Activated T-helper 9 cell treated with anti-CD3 and anti-CD28 coated beads, Interleukin-2, amount 50 U/mL, for 16 hours (primary cell): Measurements from ENCODE around the gene DDIT4.
"Not testable (repeated sequence)": the region's sequence is repeated elsewhere in the genome, so short reads cannot be mapped to it uniquely, and the experiment has no call there.

Experiments used
- DNase-seq: peaks from one replicate; pipeline ENCODE4 v3.0.0-alpha.2; 2020; ENCODE audit warnings: low read depth

Gene DDIT4

DNA sequence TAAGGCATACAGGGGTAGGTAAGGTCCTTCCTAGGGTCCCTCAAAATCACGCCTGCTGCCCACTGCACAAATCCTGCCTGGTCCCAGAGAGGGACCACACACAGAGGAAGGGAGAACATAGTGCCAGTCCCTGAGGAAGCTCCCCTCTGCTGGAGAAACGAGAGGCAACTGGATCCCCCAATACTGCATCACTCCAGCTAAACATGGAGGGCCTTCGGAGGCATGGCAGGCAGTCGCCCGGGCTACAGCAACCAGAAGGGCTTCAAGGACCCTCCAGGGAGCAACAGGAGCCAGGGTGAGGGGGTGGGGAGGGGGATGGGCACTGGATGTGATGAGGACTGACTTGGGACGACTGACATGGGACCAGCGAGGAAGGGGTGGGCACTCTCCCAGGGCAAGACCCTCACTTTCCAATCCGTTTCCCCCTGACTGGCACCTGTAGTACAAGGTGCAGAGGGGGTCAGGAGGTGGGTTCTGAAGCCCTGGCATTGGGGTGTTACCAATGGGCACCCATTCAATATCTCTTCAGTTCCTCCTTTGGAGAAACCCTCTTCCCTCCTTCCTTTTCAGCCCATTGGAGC lies 21.7 kb downstream of the DDIT4 start:
- DNase-seq = no peak

DNA sequence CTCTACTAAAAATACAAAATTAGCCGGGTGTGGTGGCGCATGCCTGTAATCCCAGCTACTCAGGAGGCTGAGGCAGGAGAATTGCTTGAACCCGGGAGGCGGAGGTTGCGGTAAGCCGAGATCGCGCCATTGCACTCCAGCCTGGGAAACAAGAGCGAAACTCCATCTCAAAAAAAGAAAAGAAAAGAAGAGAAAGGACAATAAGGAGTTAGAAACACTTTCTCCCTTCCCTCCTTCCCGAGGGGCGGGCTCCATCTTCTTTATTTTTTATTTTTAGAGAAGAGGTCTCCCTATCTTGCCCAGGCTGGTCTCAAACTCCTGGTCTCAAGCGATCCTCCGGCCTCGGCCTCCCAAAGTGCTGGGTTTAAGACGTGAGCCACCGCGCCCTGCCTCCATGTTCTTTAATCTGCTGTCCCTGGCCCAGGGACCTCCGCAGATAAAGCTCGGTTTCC lies 23.1 kb downstream of the DDIT4 start:
- DNase-seq = not testable (repeated sequence)

DNA sequence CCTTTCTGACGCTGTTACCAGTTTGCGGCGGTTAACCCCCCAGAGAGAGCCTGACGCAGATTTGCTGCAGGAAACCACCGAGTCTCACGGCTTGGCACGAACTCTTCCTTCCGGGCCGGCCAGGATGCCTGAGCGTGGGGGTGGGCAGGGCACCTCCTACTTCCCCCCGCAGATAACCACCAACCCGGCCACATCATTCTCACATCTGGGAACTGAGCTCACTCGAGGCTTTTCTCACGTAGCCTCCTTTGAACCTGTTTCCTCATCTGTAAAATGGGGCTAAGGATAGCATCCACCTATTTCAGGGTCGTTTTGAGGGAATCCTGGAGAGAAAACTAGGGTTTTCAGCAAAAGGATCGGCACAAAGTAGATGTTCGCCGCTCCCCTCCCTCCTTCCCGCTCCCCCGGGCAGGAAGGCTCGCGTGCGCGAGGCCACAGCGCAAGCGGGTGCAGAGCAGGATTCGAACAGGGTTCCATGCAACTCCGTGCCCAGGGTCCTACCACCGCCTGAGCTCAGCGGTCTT lies 23.6 kb downstream of the DDIT4 start:
- DNase-seq = peak; percentile 94

DNA sequence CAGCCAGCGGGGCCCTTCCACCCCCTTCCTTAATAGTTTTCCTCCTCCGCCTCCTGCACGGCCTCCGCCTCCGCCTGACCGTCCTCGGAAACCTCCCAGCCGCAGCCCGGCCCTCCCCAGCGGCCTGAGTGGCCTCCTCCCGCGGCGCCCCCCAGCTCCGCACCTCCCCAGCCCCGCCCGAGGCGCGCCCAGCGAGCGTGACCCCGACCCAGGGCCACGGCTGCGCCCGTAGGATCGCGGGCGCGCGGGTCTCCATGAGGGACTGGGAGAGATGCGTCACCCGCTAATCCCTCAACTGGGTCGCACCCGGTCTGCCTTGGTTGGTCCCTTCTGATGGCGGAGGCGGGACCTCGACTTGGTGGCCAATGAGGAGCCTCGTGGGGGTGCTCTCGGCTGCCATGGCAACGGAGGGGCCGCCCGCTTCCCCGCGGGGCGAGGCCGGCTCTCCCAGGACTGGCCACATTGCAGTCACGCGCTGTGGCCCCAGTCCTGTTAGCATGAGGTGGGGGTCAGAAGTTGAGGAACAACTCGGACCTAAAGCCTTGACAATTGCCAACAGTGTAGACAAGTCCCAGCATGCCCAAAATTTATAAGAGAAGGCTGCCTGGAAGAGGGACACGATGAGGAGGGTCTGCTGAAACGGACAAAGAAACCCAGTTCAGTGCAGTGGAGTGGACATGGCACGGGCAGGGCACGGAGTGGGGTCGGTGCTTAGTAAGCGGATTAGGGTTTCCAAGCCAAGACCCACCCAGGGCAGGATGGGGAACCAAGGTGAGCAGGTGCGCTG lies 24.3 kb downstream of the DDIT4 start:
- DNase-seq = peak; percentile 88

DNA sequence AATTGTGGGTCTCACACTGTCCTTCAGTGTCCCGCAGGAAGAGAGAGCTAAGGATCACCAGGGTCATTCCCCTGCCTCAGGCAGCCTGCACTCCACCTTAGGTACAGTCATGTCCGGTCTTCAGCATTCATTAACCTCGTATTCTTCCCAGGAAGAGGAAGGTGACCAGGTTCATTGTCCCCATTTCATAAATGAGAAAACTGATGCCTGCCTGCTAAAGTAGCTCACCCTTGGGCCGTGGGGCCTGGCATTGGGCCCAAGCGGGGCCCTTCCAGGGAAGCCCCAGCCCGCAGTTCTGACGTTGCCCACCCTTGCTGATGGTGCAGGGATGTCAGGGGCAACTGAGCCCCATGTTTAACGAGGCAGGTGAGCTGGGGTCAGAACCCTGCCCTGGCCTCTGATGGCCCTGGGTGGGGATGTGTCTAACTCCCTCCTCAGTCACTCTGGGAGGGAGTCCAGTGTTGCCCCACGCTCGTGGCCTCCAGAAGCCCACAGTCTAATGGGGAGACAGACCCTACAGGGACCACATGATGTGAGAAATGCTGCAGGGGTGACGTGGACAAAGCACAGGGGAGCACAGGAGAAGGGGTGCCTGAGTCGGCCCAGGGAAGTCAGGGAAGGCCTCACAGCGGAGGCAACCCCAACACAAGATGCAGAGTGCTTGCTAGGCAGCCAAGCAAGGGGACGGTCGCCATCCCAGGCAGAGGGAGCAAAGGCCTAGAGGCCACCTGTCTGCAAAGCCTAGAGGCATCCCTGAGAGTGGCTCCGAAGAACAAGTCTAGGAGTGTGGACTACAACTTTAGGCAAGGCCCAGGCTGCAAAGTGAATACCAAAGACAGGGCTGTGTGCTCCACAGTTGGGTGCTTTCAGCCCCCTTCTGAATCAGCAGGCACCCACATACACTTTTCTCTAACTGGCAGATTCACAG lies 25.1 kb downstream of the DDIT4 start:
- DNase-seq = no peak

DNA sequence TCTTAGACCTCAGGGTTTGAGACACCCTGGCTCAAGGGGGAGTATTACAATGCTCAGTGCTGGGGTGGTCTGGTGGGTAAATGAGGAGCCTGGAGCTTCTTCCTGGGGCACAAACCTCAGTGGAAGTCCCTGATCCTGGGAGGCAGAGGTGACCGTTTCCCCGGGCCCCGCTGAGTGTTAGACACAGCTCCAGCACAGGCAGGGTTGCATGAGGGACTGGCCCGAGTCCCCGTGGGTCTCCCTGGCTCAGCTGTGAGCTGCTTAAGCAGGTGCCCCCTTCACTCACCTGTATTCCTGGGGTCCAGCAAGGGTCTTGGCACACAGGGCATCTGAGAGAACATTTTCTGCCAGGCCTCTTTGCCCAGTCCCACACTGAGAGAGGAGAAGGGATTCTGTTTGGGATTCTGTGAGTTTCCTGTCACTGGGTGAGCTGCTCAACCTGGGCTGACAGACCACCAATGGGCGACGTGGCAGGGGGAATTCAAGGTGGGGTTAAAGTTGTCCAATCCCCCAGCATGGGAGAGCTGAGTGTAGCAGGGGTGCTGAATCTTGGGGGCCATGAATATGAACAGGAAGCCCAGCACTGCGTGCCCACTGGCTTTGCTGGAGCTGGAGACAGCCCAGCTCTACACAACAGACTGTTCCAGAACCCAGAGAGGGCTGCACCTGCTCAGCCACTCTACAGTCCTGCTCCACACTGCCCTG lies 29.9 kb downstream of the DDIT4 start:
- DNase-seq = no peak

DNA sequence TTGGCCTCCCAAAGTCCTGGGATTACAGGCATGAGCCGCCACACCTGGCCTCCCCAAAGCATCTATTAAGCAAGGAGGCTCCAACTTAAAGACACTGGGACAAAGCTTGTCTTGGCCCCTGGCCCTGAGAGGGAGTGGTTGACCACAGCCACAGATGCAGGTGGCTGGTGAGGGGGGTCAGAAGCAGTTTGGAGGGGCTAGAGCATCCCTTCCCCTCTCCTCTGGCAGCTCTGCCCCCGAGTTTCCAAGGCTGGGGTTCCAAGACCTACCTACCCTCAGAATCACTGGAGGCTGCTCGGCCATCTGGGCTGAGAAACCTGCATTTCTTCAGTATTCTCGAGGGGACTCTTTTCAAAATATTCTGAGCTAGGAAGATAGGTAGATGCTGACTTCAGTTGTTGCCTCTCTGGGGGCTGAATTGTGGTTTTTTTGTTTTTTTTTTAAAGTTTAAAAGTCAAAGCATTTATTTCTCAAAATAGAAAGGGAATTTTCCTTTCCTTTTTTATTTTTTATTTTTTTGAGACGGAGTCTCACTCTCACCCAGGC lies 32.6 kb downstream of the DDIT4 start:
- DNase-seq = no peak

DNA sequence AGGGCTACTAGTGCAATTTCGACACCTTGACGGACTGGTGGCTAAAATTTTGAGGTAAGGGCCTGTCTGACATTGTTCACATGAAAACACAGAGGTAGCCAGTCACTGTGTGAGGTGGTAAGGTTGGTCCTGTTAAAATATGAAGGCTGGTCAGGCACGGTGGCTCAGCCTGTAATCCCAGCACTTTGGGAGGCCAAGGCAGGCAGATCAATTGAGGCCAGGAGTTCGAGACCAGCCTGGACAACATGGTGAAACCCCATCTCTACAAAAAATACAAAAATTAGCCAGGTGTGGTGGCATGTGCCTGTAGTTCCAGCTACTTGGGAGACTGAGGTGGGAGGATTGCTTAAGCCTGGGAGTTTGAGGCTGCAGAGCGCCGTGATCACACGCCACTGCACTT lies 34.0 kb downstream of the DDIT4 start:
- not testable (repeated sequence) for DNase-seq

DNA sequence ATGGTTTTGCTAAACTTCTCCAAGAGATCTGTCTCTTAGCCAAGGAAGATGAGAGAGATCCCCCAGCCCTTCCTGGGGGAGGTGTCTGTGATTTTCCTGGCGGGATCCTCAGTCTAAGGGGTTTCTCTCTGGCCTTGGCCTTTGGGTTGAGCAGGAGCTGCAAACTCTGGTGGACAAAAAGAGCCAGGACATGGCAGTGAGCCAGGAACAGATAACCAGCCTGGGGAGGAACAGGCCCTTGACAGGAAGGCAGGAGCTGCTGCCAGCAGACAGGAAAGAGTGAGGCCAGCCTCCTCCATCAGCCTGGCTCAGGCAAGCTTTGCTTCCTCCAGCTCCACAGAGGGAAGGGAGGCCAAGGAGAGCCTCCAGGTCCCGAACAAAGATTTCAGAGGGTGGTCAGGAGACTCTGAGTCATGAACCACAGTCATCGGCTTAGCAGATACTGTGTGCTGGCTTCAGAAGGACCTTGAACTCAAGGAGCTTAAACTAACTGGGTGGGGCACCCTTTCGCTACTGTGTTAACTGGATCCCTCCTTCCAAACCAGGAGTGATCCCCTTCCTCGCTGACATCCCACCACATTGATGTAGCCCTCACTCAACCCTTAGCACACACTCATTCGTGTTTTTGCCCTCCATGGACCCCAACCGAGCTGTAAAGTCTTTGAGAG lies 34.7 kb downstream of the DDIT4 start:
- no peak for DNase-seq

DNA sequence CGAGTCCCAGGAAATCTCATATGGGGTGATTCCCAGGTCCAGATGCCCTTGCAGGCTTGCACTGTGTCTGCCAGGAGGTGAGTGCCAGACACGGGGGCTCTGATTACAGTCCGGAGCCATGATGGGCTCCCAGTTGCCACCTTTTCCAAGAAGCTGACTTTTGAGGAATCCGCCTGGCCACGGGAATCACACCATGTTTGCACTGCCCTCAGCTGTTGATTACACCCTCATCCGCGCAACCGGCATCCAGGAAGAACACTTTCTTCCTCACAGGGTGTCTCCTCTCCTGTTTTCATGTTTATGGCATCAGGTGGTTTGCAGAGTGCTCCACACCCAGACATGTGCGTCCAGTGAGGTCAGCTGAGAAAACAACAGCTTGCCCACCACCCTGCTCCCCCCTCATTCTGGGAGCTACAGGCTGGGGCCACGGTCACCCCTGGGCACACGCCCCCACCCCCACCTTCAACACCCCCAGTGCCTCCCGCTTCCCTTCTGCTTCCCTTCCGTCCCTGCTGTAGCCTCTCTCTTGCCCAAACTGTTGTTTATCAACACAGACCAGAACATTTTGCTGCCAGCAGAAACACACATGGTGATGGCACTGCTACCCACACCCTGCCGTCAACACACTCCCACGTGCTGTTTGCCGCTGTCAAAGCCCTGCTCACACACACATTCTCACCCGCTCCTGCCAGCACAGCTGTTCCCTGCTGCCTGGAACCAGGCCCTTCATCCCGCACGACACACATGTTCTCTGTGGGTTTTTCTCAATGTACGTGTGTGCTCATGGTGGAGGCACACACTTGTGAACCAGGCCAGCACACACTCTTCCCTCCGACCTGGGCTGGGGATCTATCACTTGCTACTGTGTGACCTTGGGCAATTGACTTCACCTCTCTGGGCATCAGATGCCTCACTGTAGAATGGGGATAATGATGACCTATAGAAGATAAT lies 35.8 kb downstream of the DDIT4 start:
- DNase-seq = no peak

DNA sequence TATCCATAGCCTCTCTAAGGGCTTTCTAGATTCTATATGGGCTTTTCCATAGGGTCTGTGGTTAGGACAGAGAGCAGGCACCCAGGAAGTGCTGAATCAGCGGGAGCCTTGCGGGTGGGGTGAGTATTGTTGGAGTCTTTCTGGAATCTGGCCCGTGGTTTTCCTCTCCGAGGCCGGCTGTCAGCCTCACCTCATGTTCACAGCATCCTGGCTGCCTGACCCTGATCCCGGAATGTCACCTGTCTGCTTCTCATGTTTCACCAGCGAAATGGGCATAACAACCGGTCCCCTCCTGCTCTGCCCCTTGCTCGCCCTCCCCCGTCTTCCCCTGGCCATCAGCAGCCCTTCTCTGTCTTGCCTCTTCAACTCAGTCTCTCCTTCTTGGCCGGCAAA lies 36.5 kb downstream of the DDIT4 start:
- no peak for DNase-seq

DNA sequence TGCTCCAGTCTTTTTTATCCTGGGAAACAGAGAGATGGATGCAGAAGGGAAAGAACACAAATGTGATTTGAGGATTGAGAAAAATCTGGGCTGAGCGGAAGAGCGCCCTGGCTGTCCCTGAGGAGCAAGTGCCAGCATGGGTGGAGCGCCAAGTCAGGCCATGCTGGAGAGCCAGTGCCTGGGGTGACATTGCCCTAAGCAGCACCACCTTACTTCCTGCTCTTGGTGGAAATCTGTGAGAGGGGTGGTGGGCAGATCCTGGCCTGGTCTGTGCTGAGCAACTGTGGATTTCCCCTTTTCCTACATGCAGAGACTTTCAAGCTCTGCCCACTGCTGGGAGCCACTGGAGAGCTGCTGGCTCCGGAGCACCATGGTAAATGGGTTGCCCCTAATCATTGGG lies 36.9 kb downstream of the DDIT4 start:
- no peak for DNase-seq

DNA sequence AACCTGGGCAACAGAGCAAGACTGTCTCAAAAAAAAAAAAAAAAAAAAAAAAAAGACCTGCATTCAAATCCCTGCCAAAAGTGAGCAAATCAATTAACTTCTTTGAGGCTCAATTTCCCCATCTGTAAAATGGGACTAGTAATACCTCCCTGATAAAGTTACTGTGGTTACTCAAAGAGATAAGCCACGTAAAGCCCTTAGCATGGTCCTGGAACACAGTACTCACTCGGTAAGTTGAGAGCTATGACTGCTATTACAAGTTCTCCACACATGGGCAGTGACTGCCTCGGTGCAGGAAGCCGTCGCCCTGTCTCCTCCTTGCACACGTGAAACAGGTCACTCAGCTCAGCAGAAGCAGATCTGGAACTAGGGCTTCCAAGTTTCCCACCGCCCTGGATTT lies 37.9 kb downstream of the DDIT4 start:
- DNase-seq = no peak

DNA sequence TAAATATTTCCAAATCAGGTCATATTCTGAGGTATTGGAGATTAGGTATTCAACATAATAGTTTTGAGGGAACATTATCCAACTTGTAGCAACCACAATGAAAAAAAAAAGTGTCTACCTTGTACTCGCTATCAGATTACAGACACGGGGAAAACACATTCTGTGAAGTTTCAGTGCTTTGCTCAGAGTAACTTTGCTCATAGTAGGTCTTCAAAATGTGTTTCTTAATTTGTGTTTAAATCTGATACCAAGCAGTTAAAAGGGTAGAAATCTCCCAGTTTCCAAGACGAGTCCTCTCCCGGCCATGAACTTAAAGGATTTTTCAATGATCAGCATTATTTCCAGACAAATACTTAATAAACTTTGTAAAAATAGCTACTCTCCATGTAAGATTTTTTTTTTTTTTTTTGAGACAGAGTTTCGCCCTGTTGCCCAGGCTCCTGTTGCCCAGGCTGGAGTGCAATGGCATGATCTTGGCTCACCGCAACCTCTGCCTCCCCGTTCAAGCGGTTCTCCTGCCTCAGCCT lies 39.2 kb downstream of the DDIT4 start:
- DNase-seq = no peak

DNA sequence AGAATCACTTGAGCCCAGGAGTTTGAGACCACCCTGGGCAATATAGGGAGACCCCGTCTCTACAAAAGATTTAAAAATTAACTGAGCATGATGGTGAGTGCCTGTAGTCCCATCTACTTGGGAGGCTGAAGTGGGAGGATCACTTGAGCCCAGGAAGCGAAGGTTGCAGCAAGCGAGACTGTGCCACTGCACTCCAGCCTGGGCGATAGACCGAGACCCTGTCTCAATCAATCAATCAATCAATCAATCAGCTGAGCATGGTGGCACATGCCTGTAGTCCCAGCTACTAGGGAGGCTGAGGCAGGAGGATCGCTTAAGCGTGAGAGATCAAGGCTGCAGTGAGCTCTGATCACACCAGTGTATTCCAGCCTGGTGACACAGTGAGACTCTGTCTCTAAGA lies 40.5 kb downstream of the DDIT4 start:
- DNase-seq = no peak

DNA sequence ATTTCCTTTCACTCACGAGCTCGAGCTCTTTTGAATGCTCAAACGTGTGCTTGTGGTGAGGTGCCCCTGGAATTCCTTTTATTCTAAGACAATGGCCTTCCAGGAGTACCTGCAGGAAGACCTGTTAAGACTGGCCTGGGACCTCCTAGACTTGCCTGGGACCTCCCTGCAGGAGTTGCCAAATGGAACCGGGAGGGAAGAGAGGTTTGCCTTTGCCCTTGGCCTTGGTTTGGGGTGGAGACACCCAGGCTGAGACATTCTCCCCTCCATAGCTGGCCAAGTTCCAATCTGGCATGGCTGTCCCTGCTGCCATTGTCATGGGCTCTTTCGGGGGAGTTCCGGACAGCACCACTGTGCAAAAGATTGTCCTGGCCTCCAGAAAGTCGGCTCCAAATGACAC lies 41.3 kb downstream of the DDIT4 start:
- DNase-seq = no peak

DNA sequence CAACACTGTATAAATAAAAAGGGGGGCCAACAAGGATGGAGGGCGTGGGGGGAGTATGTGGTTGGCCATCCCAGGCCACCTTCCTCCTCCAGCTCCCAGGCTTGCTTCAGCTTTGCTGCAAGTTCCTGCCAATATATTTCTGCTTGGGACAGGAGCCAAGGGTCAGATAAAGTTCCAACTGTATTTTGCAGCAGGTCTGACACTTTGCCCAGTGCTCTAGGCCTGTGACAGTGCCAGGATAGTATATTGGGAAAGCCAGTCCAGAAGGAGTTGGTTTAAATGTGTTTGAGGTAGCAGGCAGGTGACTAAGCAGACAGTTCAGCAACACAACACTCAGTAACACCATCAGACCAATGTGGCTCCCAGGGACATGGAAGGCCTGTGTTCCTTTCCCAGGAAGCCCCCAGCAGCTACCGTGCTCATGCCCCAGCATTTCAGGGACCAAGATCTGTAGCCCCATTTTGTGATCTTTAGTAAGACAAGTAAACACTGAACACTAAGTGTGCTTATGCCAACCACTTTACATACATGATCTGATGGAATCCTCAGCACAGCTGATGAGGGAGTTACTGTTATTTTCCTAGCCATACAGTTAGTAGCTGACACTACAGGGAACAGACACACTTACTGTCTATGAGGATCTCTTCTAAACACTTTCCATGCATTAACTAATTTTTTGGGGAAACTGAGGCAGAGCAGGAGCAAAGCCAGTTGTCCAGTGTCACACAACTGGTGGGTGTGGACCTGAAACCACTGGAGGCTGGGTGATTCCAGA lies 42.1 kb downstream of the DDIT4 start:
- no peak for DNase-seq

DNA sequence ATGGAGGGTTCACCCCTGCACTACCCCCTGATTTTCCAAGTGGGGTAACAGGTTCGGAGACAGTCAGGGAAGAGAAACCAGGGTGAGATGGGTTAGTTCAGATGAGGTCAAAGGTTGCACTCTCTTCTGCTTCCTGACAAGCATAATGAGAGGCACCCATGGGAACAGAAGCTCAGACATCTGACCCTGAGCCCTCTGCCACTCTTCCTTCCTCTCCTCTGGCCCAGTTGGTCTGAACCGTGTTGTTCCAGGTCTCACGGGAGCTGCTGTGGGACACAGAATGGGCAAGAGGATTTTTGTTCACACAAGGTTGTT lies 42.6 kb downstream of the DDIT4 start:
- DNase-seq = no peak
